ENCODE data around the gene GSTCD. TPM values are rescaled to one million over a fixed set of nuclear protein-coding genes. Genes with fewer than 3 reads are reported as not detected.

Gene GSTCD
- total and polyA plus RNA-seq, 9 donors: 2.0 to 10.4 (median 6.0) TPM

GRCh38 chr4:105815701-105816100 lies 107.1 kb downstream of the GSTCD start:
- no peaks in the 10 kb centered on the region for H3K9me3 ChIP-seq
- 30 to 83% (median 49%) methylated on average over 1 of the region's 1 CpG for WGBS, 3 donors
- H3K4me3 ChIP-seq: no peak overlapping the region
- intact Hi-C loops (cut with DNase I): no loop called here
- no peak overlapping the region for H3K27ac ChIP-seq
- no peak for DNase-seq
- H3K4me1 ChIP-seq (ENCODE audit: insufficient read depth): peaks cover 1% of the 10 kb centered on the region
- TF ChIP-seq CTCF (IDR thresholded peaks at IDR 0.05) (no peak), EP300 (IDR thresholded peaks at IDR 0.05) (no peak), POLR2A (IDR thresholded peaks at IDR 0.05) (no peak)
- no peaks in the 10 kb centered on the region for H3K36me3 ChIP-seq
- no peaks in the 10 kb centered on the region for H3K27me3 ChIP-seq

GRCh38 chr4:105822061-105822460 lies 113.5 kb downstream of the GSTCD start:
- Histone ChIP-seq H3K36me3 (no peaks in the 10 kb centered on the region), H3K9me3 (no peaks in the 10 kb centered on the region), H3K27ac (no peak overlapping the region), H3K4me3 (no peak overlapping the region), H3K4me1 (ENCODE audit: insufficient read depth) (no peaks in the 10 kb centered on the region), H3K27me3 (no peaks in the 10 kb centered on the region)
- no peak for TF ChIP-seq POLR2A (IDR thresholded peaks at IDR 0.05)
- no peak for TF ChIP-seq EP300 (IDR thresholded peaks at IDR 0.05)
- TF ChIP-seq CTCF (IDR thresholded peaks at IDR 0.05): no peak
- intact Hi-C loops (cut with DNase I): no loop called here
- no peak for DNase-seq

- intact Hi-C loops (cut with DNase I): no loop called here
- H3K4me1 ChIP-seq (ENCODE audit: insufficient read depth): no peaks in the 10 kb centered on the region
- H3K4me3 ChIP-seq: no peak overlapping the region
- no peak for DNase-seq
- H3K9me3 ChIP-seq: no peaks in the 10 kb centered on the region
- no peaks in the 10 kb centered on the region for H3K27me3 ChIP-seq
- 95 to 98% (median 98%) methylated on average over 2 of the region's 2 CpGs for WGBS, 3 donors
- no peaks in the 10 kb centered on the region for H3K36me3 ChIP-seq
- TF ChIP-seq CTCF (IDR thresholded peaks at IDR 0.05): no peak
- TF ChIP-seq POLR2A (IDR thresholded peaks at IDR 0.05): no peak
- no peak for TF ChIP-seq EP300 (IDR thresholded peaks at IDR 0.05)
- no peak overlapping the region for H3K27ac ChIP-seq
Measured at GRCh38 chr4:105828074-105828473, 119.5 kb downstream of the GSTCD start.

- Histone ChIP-seq H3K36me3 (no peaks in the 10 kb centered on the region), H3K4me1 (ENCODE audit: insufficient read depth) (no peaks in the 10 kb centered on the region), H3K27me3 (no peaks in the 10 kb centered on the region), H3K9me3 (no peaks in the 10 kb centered on the region), H3K4me3 (no peak overlapping the region), H3K27ac (no peak overlapping the region)
- TF ChIP-seq EP300 (IDR thresholded peaks at IDR 0.05) (no peak), POLR2A (IDR thresholded peaks at IDR 0.05) (no peak), CTCF (IDR thresholded peaks at IDR 0.05) (no peak)
- 98 to 99% (median 98%) methylated on average over 2 of the region's 2 CpGs for WGBS, 3 donors
- intact Hi-C loops (cut with DNase I): no loop called here
- DNase-seq: no peak
Measured at GRCh38 chr4:105831189-105831588, 122.6 kb downstream of the GSTCD start.

- H3K36me3 ChIP-seq: no peaks in the 10 kb centered on the region
- H3K27ac ChIP-seq: no peak overlapping the region
- no peaks in the 10 kb centered on the region for H3K27me3 ChIP-seq
- H3K4me3 ChIP-seq: no peak overlapping the region
- no peak for TF ChIP-seq EP300 (IDR thresholded peaks at IDR 0.05)
- TF ChIP-seq CTCF (IDR thresholded peaks at IDR 0.05): no peak
- no peak for TF ChIP-seq POLR2A (IDR thresholded peaks at IDR 0.05)
- H3K9me3 ChIP-seq: no peaks in the 10 kb centered on the region
- intact Hi-C loops (cut with DNase I): no loop called here
- H3K4me1 ChIP-seq (ENCODE audit: insufficient read depth): no peaks in the 10 kb centered on the region
- WGBS, 3 donors: 92 to 99% (median 96%) methylated on average over 6 of the region's 6 CpGs
- no peak for DNase-seq
Measured at GRCh38 chr4:105835177-105835576, 126.6 kb downstream of the GSTCD start.
